ENCODE data around the gene MARS1. TPM values are rescaled to one million over a fixed set of nuclear protein-coding genes. Genes with fewer than 3 reads are reported as not detected.
A peak's percentile ranks its signal among the peaks of the same experiment; 100 is the strongest.
"Not testable (repeated sequence)": the region's sequence is repeated elsewhere in the genome, so short reads cannot be mapped to it uniquely, and the experiment has no call there.

The MARS1 gene
- total RNA-seq, 1 donor from 2014 or later = 82.3 TPM

DNA sequence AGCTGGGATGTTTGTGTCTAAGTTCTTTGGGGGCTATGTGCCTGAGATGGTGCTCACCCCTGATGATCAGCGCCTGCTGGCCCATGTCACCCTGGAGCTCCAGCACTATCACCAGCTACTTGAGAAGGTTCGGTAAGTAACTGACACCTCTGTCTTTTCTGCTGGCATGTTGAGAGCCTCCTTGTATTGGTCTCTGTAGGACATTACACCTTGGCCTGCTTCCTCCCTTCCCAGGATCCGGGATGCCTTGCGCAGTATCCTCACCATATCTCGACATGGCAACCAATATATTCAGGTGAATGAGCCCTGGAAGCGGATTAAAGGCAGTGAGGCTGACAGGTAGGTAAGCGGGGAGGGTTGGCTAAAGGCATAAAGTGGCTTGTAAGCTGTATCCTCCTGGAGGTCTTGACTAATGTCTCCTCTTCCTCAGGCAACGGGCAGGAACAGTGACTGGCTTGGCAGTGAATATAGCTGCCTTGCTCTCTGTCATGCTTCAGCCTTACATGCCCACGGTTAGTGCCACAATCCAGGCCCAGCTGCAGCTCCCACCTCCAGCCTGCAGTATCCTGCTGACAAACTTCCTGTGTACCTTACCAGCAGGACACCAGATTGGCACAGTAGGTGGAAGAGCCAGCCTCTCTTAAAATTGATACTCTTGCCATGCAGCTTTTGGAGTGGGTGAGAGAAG is 27.0 kb downstream of the MARS1 start:
- no peak for DNase-seq (ENCODE audit: low spot score in 2 of 2)

DNA sequence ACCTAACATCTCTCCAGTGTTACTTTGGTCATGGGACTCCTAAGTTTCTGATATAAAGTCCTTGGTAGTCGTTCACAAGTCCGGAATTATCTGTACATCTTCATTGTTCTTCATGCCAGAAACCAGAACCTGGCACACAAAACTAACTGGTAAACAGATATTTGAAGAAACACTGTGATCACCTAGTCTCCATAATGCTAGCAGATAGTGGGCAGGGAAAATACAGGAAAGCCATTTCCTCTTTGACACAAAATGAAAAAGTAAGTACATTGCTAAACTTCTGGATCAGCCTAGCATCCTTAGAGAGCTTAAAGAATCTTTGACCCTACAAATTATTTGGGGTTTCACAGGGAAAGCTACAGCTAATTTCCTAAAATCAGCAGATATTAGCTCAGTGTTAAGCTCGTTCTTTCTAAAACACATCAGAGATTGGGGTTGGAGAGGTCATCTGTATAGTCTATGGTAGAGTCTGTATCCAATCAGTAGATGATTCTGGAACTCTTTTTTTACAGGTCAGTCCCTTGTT is 27.6 kb downstream of the MARS1 start:
- DNase-seq (ENCODE audit: low spot score in 2 of 2) (no peak), FAIRE-seq (no peak)

More for the DNA sequence above, 27.0 kb downstream of the MARS1 start:
- no peak for FAIRE-seq

DNA sequence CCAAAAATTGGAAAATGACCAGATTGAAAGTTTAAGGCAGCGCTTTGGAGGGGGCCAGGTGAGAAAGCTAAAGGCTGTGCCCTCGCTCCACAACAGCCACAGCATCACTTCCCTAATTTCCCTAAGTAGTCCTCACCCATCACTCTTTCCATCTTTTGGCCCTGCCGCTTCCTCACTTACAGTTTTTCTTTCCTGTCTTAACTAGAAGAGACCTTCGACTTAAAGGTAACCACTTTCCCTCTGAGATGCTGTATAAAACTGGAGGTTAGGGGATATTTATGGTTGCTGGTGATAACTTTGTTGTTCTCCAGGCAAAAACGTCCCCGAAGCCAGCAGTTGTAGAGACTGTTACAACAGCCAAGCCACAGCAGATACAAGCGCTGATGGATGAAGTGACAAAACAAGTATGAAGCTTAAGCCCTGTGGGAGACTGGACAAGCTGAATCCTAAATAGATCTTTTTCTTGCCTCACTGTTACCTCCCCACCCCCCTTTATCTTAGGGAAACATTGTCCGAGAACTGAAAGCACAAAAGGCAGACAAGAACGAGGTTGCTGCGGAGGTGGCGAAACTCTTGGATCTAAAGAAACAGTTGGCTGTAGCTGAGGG is 28.2 kb downstream of the MARS1 start:
- no peak for DNase-seq (ENCODE audit: low spot score in 2 of 2)
- FAIRE-seq = no peak

DNA sequence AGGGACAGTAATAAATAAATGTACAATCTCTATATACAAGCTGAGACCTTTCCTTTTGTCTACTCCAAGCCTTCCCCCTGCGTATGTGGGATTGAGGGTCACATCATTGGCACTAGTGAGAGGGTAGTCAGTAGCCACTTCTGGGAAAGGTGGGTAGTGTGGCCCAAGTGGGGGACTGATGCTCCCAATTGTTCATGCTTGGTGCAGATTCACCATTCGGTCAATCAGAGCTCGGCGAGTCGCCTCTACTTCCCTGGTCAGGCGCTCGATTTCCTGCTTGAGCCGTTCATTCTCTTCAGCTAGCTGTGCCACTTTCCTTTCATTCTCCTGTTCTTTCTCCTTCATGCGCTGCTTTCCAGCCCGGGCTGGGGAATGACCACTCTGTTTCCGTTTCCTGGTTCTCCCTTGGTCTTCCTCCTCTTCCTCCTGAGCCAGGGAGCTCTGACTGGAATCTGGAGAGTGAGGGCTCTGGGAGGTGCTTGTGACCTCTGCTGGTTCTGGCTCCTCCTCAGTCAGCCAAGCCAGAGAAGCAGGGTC is 28.8 kb downstream of the MARS1 start:
- FAIRE-seq (no peak), DNase-seq (ENCODE audit: low spot score in 2 of 2) (no peak)

DNA sequence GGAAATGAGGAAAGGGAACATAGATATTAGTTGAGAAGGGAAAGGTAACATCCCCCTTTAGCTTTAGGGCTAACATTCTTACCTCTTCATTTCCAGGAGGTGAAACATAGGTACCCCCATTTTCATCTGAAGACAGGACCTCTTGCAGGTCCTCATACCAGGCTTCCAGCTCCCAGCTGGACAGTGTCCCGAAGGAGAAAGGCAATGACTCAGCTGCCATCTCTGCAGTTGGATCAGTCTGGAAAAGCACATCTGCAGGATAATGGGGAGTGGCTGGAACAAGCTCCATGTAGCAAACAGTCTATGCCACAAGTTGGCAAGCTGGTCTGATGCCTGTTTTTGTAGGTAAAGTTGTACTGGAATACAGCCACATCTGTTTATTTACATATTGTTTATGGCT is 29.3 kb downstream of the MARS1 start:
- DNase-seq (ENCODE audit: low spot score in 2 of 2) (no peak), FAIRE-seq (no peak)

DNA sequence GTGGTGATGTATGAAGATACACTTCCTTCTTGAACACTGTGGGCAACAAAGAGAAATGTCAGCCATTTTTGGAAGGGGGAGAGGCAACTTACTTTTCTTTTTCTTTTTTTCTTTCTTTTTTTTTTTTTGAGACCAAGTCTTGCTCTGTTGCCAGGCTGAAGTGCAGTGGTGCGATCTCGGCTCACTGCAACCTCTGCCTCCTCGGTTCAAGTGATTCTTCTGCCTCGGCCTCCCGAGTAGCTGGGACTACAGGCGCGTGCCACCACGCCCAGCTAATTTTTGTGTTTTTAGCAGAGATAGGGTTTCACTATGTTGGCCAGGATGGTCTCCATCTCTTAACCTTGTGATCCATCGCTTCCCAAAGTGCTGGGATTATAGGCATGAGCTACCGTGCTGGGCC is 29.9 kb downstream of the MARS1 start:
- not testable (repeated sequence) for DNase-seq (ENCODE audit: low spot score in 2 of 2); FAIRE-seq

DNA sequence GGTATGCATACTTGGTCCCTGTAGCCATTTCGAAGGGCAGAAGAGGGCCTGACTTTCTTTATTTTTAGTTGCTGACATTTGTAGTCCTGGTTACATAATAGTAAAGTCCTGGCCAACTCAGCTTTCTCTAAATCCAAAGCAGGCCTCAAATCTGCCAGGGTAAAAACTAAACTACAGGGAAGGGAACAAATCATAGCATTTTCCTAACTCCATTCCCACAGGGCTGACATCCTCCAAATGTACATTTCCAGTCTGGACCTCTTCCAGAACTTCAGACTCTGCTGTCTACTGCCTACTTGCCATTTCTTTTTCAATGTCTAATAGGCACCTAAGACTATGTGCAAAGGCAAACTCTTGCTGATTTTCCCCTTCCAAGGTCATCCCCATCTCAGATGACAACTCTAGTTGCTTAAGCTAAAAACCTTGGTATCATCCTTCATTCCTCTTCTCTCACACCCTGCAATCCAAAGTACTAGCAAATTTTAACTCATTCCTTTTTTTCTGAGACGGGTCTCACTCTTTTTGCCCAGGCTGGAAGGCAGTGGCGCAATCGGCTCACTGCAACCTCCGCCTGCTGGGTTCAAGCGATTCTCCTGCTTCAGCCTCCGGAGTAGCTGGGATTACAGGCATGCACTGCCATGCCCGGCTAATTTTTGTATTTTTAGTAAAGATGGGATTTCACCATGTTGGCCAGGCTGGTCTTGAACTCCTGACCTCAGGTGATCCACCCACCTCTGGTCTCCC is 30.5 kb downstream of the MARS1 start:
- FAIRE-seq (no peak), DNase-seq (ENCODE audit: low spot score in 2 of 2) (no peak)

DNA sequence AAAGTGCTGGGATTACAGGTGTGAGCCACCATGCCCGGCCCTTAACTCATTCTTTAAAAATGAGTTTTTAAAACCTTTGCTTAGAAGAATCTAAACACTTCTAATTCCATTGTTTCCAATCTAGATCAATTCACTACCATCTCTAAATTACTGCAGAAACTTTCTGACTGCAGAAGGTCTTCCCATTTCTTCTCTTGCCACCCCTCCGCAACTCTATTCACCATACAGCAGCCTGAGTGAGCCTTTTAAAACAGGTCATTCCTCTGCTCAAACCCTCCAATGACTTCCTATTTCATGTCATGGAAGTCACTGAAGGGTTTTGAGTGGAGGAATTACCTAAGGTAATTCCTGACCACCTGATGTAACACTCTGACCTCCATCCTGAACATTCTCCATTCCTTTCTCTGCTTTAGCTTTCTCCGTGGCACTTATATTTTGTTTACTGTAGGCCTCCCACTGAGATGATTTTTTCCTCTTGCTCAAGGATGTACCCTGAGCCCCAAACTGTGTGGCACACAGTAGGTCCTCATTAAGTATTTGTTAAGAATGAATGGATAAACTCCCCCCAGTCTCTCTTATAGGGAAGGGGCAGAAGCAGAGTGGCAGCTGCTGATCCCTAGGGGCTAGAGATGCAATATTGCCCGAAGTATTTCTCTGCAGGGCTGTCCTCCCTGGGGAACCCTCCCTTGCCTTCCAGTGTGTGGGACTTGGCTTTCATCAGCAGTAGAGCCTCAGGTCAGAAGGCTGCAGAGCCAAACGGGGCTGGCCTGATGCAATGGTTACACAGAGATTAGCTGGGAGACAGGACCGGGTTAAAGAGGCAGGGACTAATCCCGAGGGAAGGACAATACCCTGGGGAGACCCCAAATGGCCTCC is 31.3 kb downstream of the MARS1 start:
- FAIRE-seq (no peak), DNase-seq (ENCODE audit: low spot score in 2 of 2) (no peak)

DNA sequence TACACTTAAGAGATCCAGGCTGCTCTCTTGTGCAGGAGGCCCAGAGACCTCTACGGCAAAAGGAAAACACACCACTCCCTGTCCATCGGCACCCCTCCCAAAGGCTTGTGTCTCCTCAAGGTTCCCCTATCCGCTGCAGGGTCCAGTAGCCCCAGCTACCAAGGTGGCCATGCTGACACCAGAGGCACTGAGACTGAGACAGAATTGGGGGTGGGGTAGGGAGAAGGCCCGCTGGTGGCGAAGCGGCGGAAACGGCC is 31.9 kb downstream of the MARS1 start:
- FAIRE-seq (no peak), DNase-seq (ENCODE audit: low spot score in 2 of 2) (no peak)

DNA sequence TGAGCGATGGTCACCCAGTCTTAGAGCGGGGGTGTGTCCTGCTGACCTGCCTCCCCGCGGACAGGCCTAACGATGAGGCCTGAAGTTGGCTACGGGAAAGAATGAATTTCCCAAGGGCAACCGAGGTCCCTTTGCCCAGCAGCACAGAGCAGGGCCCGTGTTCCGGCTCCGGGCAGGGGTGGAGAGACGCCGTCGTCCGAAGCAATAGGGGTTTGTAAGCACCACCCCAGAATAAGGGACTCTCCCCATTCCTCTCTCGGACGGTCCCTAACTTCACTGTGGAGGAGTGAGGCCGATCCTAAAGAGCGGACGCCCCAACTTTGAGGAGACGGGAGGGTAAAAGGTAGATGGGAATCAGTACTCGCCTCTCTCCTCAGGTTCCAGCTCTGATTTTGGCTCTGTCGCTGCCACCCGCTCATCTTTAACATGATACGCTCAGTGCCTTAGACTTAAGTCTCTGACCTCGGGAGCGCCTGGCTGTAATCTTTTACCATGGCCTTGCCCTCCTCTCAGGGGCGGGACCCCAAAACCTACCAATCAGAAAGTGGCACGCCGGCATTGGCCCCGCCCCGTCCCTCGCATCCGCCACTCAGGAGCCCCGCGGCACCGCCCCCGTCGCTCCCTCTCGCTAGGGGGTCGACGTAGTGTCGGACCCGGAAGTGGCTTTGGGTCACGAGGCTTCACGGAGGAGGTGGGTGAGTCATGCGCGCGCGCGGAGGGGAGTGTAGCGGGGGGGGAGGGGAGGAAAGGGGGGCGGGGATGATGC is 32.4 kb downstream of the MARS1 start, which contains the start of gene DDIT3:
Gene DDIT3, minus strand, starts transcription at position 462 of the 766 bp plus-strand sequence. CDS start 3,108 bp downstream, outside the sequence.
- DNase-seq (ENCODE audit: low spot score in 2 of 2) (peak; percentile 93 to 94), FAIRE-seq (peak; percentile 56)

DNA sequence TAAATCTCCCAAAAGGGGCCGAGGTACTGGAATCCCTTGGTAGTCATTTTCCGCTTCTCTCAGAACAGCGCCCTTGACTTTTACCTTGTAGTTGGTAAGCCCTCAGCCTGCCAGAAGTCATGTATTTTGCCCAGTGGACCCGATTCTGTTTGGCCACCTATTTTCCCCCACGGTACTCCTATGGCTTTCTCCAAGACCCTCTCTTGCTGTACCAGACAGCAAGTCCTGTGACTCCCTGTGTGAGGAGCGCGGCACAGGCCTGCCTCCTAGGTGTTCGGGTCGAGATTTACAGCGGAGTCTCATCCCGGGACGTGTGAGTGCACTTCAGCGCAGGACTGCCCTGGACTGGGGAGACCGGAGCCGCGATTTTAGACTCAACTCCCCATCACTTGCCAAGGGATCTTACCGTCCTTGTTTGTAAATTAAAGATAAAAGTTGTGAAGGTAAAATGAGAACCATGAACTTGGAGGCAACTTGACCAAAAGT is 33.7 kb downstream of the MARS1 start:
- no peak for FAIRE-seq
- no peak for DNase-seq (ENCODE audit: low spot score in 2 of 2)

DNA sequence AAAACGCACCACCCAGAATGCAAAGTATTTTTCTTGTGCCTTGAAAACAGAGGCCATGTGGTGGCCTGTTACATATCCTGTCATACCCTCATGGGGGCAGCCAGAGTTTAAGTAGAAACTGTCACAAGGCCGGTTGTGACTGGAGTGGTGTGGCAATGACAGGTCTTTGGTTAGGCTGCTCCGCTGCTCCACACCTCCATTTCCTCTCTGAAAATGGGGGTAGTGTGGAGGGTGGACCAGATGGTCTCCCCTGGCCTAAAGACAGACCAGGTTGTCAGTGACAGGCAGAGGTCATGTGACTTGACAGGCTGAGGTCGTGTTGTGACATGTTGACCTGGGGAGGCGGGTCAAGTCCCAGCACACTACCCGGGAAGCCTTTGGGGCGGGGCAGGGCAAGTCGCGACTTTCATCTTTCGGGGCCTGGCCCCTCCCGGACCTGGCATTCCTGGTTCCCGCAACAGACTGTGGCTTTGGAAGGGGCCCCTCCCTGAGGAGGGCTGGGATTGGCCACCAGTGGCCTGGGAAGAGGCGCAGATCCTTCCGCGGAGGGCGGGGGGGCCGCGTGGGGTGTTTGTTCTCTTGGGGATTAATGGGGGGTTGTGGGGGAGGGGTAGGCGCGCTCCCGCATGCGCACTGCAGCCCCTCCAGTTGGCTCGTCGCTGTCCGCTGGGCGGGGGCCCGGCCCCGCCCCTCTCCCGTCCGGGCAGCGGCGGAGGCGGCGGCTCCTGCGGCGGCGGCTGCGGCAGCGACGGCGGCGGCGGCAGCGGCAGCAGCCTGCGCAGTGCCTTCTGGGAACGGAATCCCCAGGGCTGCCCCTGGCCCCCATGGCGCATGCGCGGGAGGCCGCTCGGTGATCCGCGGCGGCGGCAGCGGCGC is 34.4 kb downstream of the MARS1 start, which contains the start of gene MBD6:
Gene MBD6, plus strand, starts transcription at position 814 of the 876 bp plus-strand sequence. CDS start 1,480 bp downstream, outside the sequence.
- DNase-seq (ENCODE audit: low spot score in 2 of 2) (peak; percentile 88 to 93), FAIRE-seq (no peak)

DNA sequence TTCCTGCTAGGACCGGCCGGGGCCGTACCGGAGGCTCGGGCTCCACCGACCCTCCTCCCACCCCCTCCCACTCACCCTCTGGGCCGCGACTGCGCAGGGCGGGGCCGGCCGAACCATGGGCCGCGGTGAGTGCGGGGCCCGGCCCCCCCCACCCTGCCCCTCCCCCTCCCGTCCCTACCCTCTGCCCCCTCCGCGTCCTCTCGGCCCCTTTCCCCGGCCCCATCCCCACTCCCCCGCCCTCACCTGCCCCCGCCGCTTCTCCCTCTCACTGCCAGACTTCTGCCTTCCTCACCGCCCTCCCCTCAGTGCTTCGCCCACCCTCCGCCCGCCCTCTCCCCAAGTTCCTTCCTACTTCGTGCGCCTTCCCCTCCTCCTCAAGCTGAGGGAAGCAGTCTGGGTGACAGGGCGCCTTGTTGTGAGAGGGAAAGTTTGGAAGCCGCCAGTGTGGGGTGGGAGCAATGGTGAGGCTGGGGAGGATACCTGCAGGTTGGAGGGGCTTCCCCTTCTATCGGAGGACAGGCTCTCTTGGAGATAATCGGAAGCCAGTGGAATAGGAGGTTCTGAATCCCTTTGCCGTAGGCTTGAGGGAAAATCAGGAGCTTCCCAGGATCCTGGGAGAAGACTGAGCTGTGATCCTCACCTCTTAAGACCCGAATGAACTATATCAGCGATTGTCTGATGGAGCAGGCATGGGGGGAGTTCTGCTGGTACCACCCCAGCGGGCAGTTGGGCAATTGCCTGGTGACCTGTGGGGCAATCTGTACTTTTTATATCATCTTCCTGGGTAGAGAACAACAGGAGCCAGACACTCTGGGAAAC is 35.2 kb downstream of the MARS1 start:
- FAIRE-seq (no peak), DNase-seq (ENCODE audit: low spot score in 2 of 2) (no peak)

DNA sequence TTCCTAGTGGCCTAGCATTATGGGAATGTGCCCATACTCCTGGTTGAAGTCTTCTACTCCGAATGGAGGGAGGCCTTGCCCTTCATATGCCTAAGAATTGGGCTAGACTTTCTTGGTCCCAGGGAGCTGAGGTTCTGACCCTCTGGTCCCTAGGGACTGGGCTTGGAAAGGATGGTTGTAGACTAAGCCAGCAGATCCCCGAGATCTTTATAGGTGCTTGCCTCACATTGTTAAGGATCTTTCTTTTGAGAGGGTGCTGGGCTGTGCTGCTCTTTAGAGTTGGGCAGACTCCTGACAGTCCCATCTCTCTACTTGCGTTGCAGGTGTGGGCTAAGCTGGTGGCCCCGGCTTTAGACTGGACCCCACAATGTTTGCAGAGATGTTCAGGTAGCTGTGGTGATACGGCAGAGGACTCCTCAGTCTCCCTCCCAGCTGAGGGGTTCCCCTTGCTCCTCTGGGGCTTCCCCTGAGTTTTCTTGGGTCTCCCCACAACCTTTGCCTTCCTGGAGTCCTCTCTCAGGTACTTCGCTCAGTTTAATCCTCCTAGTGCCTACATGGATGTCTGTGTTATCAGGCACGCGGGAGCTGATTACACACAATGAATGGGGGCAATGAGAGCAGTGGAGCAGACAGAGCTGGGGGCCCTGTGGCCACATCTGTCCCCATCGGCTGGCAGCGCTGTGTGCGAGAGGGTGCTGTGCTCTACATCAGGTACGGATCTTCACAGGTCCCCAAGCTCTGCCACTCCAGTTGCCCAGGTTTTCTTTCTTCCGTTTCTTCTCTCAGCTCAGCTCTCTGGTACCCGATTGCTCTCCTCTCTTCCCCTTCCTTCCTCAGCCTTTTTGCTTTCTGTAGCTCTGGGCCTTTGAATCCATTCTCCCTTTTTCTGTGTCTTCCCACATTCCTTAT is 36.1 kb downstream of the MARS1 start:
- DNase-seq (ENCODE audit: low spot score in 2 of 2) (no peak), FAIRE-seq (no peak)

DNA sequence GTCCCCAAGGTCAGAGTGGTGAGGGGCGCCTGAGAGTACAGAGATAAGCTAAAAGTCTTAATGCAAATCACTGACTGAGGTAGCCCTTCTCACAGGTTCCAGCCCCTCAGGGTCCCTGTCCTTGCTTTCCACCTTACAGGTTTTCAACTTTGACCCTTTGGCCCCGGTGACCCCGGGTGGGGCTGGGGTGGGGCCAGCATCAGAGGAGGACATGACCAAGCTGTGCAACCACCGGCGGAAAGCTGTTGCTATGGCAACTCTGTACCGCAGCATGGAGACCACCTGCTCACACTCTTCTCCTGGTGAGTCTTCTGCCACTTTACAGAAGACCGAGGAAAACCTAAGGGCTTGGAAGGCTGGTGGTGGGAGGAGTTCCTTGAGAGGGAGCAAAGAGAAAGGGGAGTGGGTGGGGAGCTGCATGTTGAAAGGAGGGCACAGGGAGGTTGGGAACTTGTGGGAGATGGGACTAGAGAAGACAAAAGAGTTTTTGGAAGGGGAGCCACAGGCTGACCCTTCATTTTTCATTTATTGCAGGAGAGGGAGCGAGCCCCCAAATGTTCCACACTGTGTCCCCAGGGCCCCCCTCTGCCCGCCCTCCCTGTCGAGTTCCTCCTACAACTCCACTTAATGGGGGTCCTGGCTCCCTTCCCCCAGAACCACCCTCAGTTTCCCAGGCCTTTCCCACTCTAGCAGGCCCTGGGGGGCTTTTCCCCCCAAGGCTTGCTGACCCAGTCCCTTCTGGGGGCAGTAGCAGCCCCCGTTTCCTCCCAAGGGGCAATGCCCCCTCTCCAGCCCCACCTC is 37.1 kb downstream of the MARS1 start:
- no peak for FAIRE-seq
- DNase-seq (ENCODE audit: low spot score in 2 of 2) = no peak
